GM18868 (cell line): ENCODE data around the gene ROBO2.

ENCODE experiments used
- ATAC-seq: cut with Tn5 transposase; IDR thresholded peaks from one replicate; pipeline ENCODE4 v1.9.1; 2021; ENCODE audit warnings: mild to moderate bottlenecking, moderate library complexity; ENCODE audit not compliant: unreplicated experiment

ROBO2 gene

DNA sequence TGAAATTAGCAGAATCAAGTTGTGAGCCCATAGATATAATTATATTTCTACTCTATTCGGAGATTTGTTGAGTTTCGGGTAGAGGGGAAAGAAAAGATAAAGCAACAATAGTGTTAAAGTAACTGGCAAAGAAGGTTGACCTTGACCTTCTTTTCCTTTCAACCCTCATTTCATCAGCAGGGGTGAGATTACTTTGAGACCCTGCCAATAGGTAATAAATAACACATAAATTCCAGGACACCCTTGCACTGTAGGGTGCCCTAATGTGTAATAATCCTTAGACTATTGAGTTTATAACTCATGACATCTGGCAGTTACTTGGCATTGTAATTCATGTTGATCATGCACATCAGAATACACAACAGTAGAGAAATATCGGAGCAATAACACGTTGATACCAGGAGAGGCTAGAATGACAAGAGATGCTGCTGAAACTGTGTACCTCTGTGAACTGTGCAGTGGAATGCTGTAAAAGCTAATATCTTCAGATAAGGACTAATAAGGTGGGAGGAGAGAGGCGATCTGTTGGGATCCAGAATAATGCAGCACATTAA lies 426.7 kb downstream of the ROBO2 start:
- ATAC-seq, result no peak

DNA sequence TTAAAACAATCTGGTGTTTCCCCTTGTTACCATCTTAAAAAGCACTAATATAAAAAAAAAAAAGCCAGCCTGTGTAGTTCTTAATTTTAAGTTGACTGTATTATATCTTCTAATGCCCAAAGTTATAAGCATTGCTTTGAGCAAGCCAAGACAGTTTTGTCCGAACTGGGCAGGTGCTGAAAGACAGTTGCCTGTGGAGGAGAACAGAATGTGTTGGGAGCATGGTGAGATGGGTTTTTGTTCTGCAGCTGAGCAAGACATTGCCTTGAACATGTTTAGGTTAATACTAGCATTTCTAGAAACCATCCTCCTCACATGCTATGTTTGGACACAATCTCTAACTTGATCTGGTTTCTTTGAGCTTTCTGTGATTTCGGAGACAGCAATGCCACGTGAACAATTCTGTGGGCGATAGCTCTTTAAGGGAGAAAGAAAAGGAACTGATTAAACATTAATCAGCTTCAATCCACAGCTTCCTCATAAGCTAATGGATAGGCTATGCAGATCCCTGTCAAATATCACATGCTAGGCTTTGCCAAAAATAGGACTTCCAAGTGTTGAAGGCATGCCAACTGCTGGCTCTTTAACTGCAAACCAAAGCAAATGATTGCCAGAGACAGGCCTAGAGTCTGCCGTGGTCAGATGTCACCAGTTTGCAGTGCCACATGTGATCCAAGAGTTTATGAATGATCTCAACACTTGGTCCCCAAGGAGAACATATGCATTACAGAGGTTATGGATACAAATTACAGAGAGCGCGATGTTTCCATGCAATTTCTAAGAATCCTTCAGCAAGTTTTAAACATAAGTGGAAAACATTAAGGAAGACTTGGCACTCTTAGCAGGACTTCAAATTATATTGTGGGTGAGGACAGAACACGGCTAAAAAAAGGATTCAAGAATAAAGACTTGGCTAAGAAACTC lies 428.1 kb downstream of the ROBO2 start:
- no peak for ATAC-seq

GRCh38 chr3:77468626-77469020 lies 428.7 kb downstream of the ROBO2 start:
- ATAC-seq, result no peak

- ATAC-seq, result no peak
These were observed 435.6 kb downstream of the ROBO2 start for GRCh38 chr3:77475507-77475906.

DNA sequence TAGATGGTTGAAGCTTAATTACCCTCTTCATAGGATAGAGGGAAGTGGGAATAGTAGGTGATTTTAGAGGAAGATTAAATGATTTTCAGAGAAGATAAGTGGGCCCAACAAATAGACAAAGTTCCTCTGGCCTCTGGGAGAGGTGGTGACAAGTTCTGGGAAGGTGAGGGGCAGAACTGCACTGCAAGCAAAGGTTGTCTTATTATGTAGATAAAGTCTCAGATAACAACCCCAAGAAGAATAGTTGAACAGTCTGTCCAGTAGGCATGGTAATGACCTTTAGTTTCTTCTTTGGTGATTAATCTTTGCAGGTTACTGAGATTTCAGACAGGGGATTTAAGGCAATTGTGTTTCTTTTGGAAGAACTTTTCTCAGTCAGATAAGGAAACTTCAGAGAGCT lies 439.1 kb downstream of the ROBO2 start:
- no peak for ATAC-seq

- no peak for ATAC-seq
These were observed 449.3 kb downstream of the ROBO2 start for GRCh38 chr3:77489216-77489615.

GRCh38 chr3:77491961-77492360 lies 452.1 kb downstream of the ROBO2 start:
- no peak for ATAC-seq

GRCh38 chr3:77500721-77501120 lies 460.8 kb downstream of the ROBO2 start:
- no peak for ATAC-seq

- ATAC-seq, result no peak
These were observed 466.5 kb downstream of the ROBO2 start for GRCh38 chr3:77506384-77506783.

- ATAC-seq, result no peak
These were observed 473.6 kb downstream of the ROBO2 start for GRCh38 chr3:77513542-77513941.

GRCh38 chr3:77514766-77515165 lies 474.9 kb downstream of the ROBO2 start:
- ATAC-seq, result no peak

DNA sequence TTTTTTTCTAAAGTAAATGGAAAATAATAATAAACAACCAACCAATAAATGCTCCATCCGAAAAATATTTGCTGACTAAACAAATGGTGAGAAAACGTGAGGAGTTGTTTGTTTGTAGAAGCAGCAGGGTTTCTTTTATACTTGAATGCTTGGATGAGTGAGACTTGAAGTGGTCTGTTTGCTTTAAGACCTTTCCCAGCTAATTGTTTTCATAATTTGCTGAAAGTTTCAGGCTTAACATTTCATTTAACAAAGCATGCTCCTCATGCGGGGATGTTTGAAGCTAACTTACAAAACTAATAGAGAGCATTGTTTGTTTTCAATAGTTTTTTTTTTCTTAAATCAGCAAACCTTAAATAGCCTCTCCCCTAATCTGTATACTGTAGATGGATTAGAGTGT lies 484.6 kb downstream of the ROBO2 start:
- no peak for ATAC-seq

- no peak for ATAC-seq
These were observed 485.2 kb downstream of the ROBO2 start for GRCh38 chr3:77524946-77525682.

DNA sequence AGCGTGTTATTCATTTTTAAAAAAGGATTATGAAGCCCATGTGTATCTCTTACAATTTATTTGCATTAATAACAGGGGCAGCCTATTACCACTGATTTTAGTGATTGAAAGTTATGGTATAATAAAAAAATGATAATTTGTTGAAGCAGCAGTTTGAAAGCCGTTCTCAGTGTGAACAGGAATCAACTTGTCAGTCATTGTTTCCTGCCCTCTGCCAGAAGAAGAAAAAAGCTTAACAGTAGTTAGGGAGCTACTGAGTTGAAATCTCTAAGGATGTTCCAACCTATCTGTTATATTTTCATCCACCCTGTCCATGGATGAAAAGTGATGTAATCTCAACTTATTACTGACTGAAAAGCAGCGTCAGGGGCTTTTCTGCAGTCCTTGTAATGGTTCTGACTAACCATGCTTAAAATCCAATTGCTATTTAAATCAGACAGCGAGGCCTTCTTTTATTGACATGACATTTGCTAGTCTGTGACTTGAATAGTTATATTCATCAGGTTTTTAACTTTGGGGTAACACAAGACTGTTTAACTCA lies 486.7 kb downstream of the ROBO2 start:
- no peak for ATAC-seq

GRCh38 chr3:77529522-77529921 lies 489.6 kb downstream of the ROBO2 start:
- no peak for ATAC-seq

DNA sequence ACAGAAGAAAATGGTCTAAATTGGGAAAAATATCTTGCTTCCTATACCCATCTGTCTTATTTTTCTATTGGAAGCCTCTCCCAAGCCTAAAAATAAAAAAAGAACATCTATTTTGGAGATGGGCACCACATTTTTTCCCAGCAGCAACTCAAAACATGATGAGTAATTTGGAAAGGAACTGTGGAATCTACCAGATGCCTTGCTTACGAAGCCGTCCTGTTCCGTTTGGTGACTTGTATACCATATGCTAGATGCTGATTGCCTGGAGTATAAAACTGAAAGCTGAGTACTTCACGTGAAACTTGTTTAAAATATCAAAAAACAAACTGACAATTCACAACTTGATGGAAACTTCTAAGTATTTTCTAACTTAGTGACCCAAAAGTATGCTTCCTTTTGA lies 491.0 kb downstream of the ROBO2 start:
- no peak for ATAC-seq

- no peak for ATAC-seq
These were observed 495.2 kb downstream of the ROBO2 start for GRCh38 chr3:77535116-77535515.

DNA sequence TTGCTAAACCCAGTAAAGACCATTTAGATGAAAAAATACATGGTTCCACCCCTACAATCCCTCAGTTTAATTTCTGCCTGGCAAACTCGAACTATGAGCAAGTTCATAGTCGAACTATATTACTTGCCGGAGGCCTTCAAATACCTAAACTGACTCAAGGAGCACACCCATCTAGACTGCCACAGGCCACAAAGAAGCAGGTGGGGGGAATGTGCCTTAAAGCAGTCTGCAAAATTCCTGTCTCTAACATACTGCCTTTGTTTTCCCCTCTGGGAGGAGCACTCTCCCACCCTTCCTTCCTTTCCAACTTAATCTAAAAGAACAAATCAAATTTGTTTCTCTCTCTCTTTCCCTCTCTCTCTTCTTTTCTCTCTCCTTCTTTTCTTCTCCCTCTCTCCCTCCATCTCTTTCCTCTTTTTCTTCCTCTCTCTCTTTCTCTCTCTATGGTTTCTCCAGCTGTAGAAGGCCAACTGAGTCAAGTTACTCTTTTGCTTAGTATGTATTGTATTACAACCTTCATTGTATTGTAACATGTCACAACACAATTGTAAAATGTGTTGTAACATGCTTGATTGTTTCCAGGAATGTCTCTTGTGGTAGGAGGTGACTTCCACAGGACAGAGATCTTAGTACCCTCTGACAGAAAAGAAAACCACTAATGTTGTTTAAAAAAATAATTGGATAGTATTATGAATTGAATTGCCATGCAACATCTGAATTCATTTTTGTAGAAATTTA lies 496.3 kb downstream of the ROBO2 start:
- ATAC-seq, result no peak

DNA sequence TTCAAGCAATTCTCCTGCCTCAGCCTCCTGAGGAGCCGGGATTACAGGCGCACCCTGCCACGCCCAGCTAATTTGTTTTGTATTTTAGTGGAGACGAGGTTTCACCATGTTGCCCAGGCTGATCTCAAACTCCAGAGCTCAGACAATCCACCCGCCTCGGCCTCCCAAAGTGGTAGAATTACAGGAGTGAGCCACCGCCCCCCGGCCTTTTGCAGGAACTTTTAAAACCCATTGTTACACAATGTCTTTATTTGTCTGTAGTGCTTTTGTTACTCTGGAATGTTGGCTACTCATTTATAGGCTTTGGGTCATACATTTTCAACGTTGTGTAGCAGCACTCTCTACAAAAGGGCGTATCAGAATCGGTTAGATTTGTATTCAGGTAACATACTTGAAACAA lies 499.1 kb downstream of the ROBO2 start:
- no peak for ATAC-seq

GRCh38 chr3:77539677-77540076 lies 499.8 kb downstream of the ROBO2 start:
- ATAC-seq, result no peak
